ENCODE measurements around the gene CAB39. TPM values are rescaled to one million over a fixed set of nuclear protein-coding genes. Genes with fewer than 3 reads are reported as not detected.

Gene CAB39
- total and polyA plus RNA-seq, 4 donors = 19.4 to 123 (median 57.1) TPM

DNA sequence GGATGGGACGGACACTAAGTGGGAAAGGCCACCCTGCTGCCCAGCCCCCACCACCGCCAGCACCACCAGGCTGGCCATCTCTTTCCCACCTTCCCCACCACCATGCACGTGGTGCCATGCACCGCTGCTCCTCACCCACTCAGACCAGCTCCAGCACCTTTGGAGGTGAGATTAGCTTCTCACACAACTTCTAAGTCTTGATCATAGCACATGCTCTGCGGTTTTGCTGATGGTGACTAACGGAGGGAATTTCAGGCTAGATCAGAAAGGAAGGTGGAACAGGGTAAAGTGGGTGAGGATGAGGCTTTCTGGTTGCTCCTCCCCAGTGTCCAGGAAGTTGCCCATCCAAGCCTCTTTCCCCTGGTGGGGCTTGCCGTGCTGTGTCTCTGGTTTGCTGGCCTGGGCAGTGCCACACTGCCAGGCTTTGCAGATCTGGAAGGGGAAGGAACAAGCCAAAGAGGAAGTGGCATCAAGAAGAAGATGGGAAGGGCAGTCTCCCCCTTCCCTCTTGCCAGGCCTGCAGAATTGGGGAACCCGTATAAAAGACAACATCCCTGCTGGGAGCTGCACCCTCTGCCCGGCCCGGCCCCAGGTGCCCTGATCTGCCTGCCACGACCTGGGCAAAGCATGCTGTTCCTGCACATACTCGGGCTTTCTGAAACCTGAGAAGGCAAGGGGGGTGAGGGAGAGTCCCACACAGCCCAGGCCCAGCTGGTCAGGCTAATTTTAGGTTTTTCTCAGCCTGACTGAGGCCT lies 44.3 kb upstream of the CAB39 start:
- 50 to 60% methylated on average over 12 of the region's 12 CpGs for WGBS, 2 donors
- no peaks in the 10 kb centered on the region for H3K27me3 ChIP-seq (ENCODE audit: control insufficient read depth in 3 of 3, insufficient read depth in 3 of 3, low read length in 2 of 3)
- peak overlapping the region in 1 of 2 donors; percentile 52 for H3K27ac ChIP-seq (ENCODE audit: low read depth in 1 of 2, low read length in 1 of 2)
- H3K9me3 ChIP-seq (ENCODE audit: control insufficient read depth in 4 of 4, insufficient read depth in 3 of 4, low read length in 3 of 4) = no peaks in the 10 kb centered on the region
- DNase-seq = no peak
- TF ChIP-seq, protein P1, sequence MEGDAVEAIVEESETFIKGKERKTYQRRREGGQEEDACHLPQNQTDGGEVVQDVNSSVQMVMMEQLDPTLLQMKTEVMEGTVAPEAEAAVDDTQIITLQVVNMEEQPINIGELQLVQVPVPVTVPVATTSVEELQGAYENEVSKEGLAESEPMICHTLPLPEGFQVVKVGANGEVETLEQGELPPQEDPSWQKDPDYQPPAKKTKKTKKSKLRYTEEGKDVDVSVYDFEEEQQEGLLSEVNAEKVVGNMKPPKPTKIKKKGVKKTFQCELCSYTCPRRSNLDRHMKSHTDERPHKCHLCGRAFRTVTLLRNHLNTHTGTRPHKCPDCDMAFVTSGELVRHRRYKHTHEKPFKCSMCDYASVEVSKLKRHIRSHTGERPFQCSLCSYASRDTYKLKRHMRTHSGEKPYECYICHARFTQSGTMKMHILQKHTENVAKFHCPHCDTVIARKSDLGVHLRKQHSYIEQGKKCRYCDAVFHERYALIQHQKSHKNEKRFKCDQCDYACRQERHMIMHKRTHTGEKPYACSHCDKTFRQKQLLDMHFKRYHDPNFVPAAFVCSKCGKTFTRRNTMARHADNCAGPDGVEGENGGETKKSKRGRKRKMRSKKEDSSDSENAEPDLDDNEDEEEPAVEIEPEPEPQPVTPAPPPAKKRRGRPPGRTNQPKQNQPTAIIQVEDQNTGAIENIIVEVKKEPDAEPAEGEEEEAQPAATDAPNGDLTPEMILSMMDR (IDR thresholded peaks at IDR 0.05; ENCODE audit: control extremely low read depth, extremely low read depth) = no peak
- H3K9ac ChIP-seq (ENCODE audit: insufficient read depth in 1 of 2, low read length in 2 of 2) = no peak overlapping the region
- no peak overlapping the region for H3K4me3 ChIP-seq
- peak; percentile 58 for ATAC-seq (ENCODE audit: insufficient read depth, low FRiP score)
- H3K4me1 ChIP-seq (ENCODE audit: control insufficient read depth in 5 of 5, insufficient read depth in 5 of 5, low read length in 5 of 5) = peaks cover 0 to 10% (median 4%) of the 10 kb centered on the region in 5 donors
- H3K36me3 ChIP-seq (ENCODE audit: control insufficient read depth in 4 of 4, insufficient read depth in 4 of 4, low read length in 4 of 4) = no peaks in the 10 kb centered on the region

DNA sequence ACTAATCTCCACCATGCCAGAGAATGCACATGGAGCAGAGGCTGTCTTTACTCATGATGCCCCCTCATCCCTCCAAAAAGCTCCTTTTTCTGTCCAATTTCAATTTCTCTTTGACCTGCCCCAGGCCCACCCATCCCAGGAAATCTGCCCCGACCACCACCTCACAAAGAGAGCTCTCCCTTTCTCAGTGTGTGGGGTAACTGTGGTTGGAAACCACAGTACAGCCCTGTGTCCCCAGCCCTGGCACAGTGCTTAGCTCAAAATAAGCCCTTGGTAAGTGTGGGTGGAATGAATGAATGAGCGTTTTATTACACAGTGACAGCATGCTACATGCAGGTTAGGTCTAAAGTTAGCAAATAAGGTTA lies 43.7 kb upstream of the CAB39 start:
- WGBS, 2 donors = 63 to 70% methylated on average over 2 of the region's 2 CpGs
- H3K9me3 ChIP-seq (ENCODE audit: control insufficient read depth in 4 of 4, insufficient read depth in 3 of 4, low read length in 3 of 4) = no peaks in the 10 kb centered on the region
- no peak overlapping the region for H3K9ac ChIP-seq (ENCODE audit: insufficient read depth in 1 of 2, low read length in 2 of 2)
- H3K4me1 ChIP-seq (ENCODE audit: control insufficient read depth in 5 of 5, insufficient read depth in 5 of 5, low read length in 5 of 5) = peaks cover 0 to 10% (median 4%) of the 10 kb centered on the region in 5 donors
- no peak overlapping the region for H3K4me3 ChIP-seq
- TF ChIP-seq, protein P1 (IDR thresholded peaks at IDR 0.05; ENCODE audit: control extremely low read depth, extremely low read depth) = no peak
- no peaks in the 10 kb centered on the region for H3K27me3 ChIP-seq (ENCODE audit: control insufficient read depth in 3 of 3, insufficient read depth in 3 of 3, low read length in 2 of 3)
- H3K36me3 ChIP-seq (ENCODE audit: control insufficient read depth in 4 of 4, insufficient read depth in 4 of 4, low read length in 4 of 4) = no peaks in the 10 kb centered on the region
- no peak for ATAC-seq (ENCODE audit: insufficient read depth, low FRiP score)
- no peak for DNase-seq
- no peak overlapping the region for H3K27ac ChIP-seq (ENCODE audit: low read depth in 1 of 2, low read length in 1 of 2)

DNA sequence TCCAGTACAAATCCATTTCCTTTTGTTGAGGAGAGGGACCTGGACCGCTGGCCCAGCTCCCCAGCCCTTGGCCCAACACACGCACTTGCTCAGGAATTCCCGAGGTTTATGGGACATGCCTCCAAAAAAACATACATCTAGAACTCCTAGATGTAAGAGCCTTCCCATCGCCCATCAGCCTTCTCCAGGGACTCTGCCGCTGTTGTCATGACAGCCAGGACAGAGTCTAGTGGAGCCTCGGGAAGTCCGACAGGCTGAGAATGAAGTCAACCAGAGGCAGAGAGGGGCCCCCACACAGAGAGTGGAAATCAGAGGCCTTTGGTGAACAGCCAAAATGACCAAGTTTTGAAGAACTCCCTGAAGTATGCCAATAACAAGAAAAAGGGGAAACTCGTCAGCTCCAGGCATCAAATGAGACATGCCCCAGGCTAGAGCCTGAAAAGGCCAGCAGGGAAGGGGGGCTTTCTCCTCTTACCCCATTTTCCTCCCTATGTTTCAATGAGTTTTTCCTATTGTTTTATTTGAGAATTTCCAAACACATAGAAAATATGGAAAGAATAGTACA lies 43.2 kb upstream of the CAB39 start:
- H3K27ac ChIP-seq (ENCODE audit: low read depth in 1 of 2, low read length in 1 of 2) = no peak overlapping the region
- WGBS, 2 donors = 82 to 85% methylated on average over 8 of the region's 8 CpGs
- H3K9me3 ChIP-seq (ENCODE audit: control insufficient read depth in 4 of 4, insufficient read depth in 3 of 4, low read length in 3 of 4) = no peaks in the 10 kb centered on the region
- H3K4me3 ChIP-seq = no peak overlapping the region
- TF ChIP-seq, protein P1 (IDR thresholded peaks at IDR 0.05; ENCODE audit: control extremely low read depth, extremely low read depth) = no peak
- ATAC-seq (ENCODE audit: insufficient read depth, low FRiP score) (no peak), DNase-seq (no peak)
- H3K4me1 ChIP-seq (ENCODE audit: control insufficient read depth in 5 of 5, insufficient read depth in 5 of 5, low read length in 5 of 5) = peaks cover 0 to 7% (median 4%) of the 10 kb centered on the region in 5 donors
- no peaks in the 10 kb centered on the region for H3K27me3 ChIP-seq (ENCODE audit: control insufficient read depth in 3 of 3, insufficient read depth in 3 of 3, low read length in 2 of 3)
- no peaks in the 10 kb centered on the region for H3K36me3 ChIP-seq (ENCODE audit: control insufficient read depth in 4 of 4, insufficient read depth in 4 of 4, low read length in 4 of 4)
- H3K9ac ChIP-seq (ENCODE audit: insufficient read depth in 1 of 2, low read length in 2 of 2) = no peak overlapping the region

All from lung (tissue), 12 donors.